ENCODE results near the gene WDR4. TPM values are rescaled to one million over a fixed set of nuclear protein-coding genes. Genes with fewer than 3 reads are reported as not detected.

The WDR4 gene
- total and polyA plus RNA-seq, 2 experiments from 2014 or later, result 22.5 to 50.2 TPM

GRCh38 chr21:42887326-42887725 is 8.0 kb upstream of the WDR4 start:
- DNase-seq (ENCODE audit: low spot score) (no peak), ATAC-seq (no peak)
- Histone ChIP-seq H3K27ac (ENCODE audit: low read depth) (no peak overlapping the region), H3K4me3 (no peak overlapping the region), H3K9me2 (ENCODE audit: insufficient read depth) (no peaks in the 10 kb centered on the region), H3K79me2 (replicated peaks; ENCODE audit: insufficient read depth) (no peaks in the 10 kb centered on the region), H2AFZ (no peak overlapping the region), H3K36me3 (ENCODE audit: insufficient read depth) (peaks cover 3% of the 10 kb centered on the region; the same call in 1 of the 2 replicates), H4K20me1 (replicated peaks; ENCODE audit: insufficient read depth) (no peaks in the 10 kb centered on the region; the same call in 1 of the 2 replicates), H3K27me3 (ENCODE audit: insufficient read depth) (no peaks in the 10 kb centered on the region), H3F3A (replicated peaks; ENCODE audit: low read depth) (peaks cover 6% of the 10 kb centered on the region; the same call in 1 of the 2 replicates), H3K4me2 (no peak overlapping the region), H3K4me1 (ENCODE audit: insufficient read depth) (peaks cover 8% of the 10 kb centered on the region)
- no peak for TF ChIP-seq EZH2phosphoT487 (IDR thresholded peaks at IDR 0.05; ENCODE audit: unreplicated experiment)
- no peak for TF ChIP-seq STAT1 (IDR thresholded peaks at IDR 0.05; ENCODE audit: unreplicated experiment)
- TF ChIP-seq CTCF (conservative IDR thresholded peaks at IDR 0.05; ENCODE audit: low read depth in 2 of 2), result no peak
- TF ChIP-seq POLR2AphosphoS5 (IDR thresholded peaks at IDR 0.05; ENCODE audit: low read depth), result no peak
- no peak for TF ChIP-seq ZNF462 (CRISPR knock-in tag; IDR thresholded peaks at IDR 0.05)
- TF ChIP-seq CREB1 (CRISPR knock-in tag; IDR thresholded peaks at IDR 0.05; ENCODE audit: low read depth), result no peak
- TF ChIP-seq ETS1 (IDR thresholded peaks at IDR 0.05), result no peak
- no peak for TF ChIP-seq ZNF331 (CRISPR knock-in tag; IDR thresholded peaks at IDR 0.05; ENCODE audit: low read depth)
- no peak for TF ChIP-seq ZNF114 (CRISPR knock-in tag; IDR thresholded peaks at IDR 0.05)
- no peak for TF ChIP-seq NANOG (IDR thresholded peaks at IDR 0.05; ENCODE audit: borderline replicate concordance)
- TF ChIP-seq JUNB (IDR thresholded peaks at IDR 0.05; ENCODE audit: unreplicated experiment), result no peak
- TF ChIP-seq REST (IDR thresholded peaks at IDR 0.05; ENCODE audit: unreplicated experiment), result no peak
- no peak for TF ChIP-seq EZH2 (IDR thresholded peaks at IDR 0.05; ENCODE audit: low read depth, unreplicated experiment)
- Mint-ChIP-seq H3K27ac (no peak overlapping the region), H3K27me3 (ENCODE audit: insufficient read depth, low read depth, poor library complexity) (no peaks in the 10 kb centered on the region), H3K36me3 (ENCODE audit: low read depth) (peaks cover 11% of the 10 kb centered on the region; the same call in 1 of the 3 replicates), H3K4me1 (peaks cover 6% of the 10 kb centered on the region), H3K9me3 (no peaks in the 10 kb centered on the region; the same call in 2 of the 3 replicates), H3K4me3 (no peak overlapping the region)

Measured in GM23338 (cell line).